Activated T-helper 9 cell treated with anti-CD3 and anti-CD28 coated beads, Interleukin-2, amount 50 U/mL, for 16 hours (primary cell): ENCODE data around the gene MOGAT2.

ENCODE experiments used
- DNase-seq: peaks from one replicate; pipeline ENCODE4 v3.0.0-alpha.2; 2020; ENCODE audit warnings: low read depth

The MOGAT2 gene

GRCh38 chr11:75780888-75781287, 63.2 kb downstream of the MOGAT2 start:
- DNase-seq = no peak

- no peak for DNase-seq
These were observed 63.7 kb downstream of the MOGAT2 start for GRCh38 chr11:75781296-75781695.

- no peak for DNase-seq
These were observed 64.2 kb downstream of the MOGAT2 start for GRCh38 chr11:75781831-75782230.
